GM23338 (cell line): Measurements from ENCODE around the gene LIPM. TPM values are rescaled to one million over a fixed set of nuclear protein-coding genes. Genes with fewer than 3 reads are reported as not detected.

Source experiments
- ATAC-seq: fragments of 200-7000 bp; cut with Tn5 transposase; 3 replicates; pipeline ENCODE4 v1.9.1; 2020
- DNase-seq: peaks from one replicate; pipeline ENCODE4 v3.0.0-alpha.2; 2015; ENCODE audit warnings: low spot score
- H2AFZ ChIP-seq: fragments of 200-600 bp; sonication (generic); 2 replicates; pipeline ENCODE4 v1.8.0; 2016; ENCODE audit warnings: antibody characterized with exemption, mild to moderate bottlenecking, moderate library complexity
- H3F3A ChIP-seq: fragments of 200-600 bp; sonication (generic); replicated peaks from 2 replicates; pipeline ENCODE4 v1.8.0; 2017; ENCODE audit warnings: antibody characterized with exemption, mixed run types, low read depth
- H3K27ac ChIP-seq: fragments of 200-600 bp; sonication (generic); 2 replicates; pipeline ENCODE4 v1.6.1; 2016; ENCODE audit warnings: low read depth
- H3K27me3 ChIP-seq: fragments of 200-600 bp; sonication (generic); 2 replicates; pipeline ENCODE4 v1.8.0; 2016; ENCODE audit warnings: mild to moderate bottlenecking, mixed run types, moderate library complexity; ENCODE audit not compliant: insufficient read depth
- H3K36me3 ChIP-seq: fragments of 200-600 bp; sonication (generic); 2 replicates; pipeline ENCODE4 v1.8.0; 2016; ENCODE audit warnings: mild to moderate bottlenecking; ENCODE audit not compliant: insufficient read depth
- H3K4me1 ChIP-seq: fragments of 200-600 bp; sonication (generic); 2 replicates; pipeline ENCODE4 v1.8.0; 2016; ENCODE audit warnings: mild to moderate bottlenecking, moderate library complexity; ENCODE audit not compliant: insufficient read depth
- H3K4me2 ChIP-seq: fragments of 200-600 bp; sonication (generic); 2 replicates; pipeline ENCODE4 v1.7.1; 2017; ENCODE audit warnings: mixed run types
- H3K4me3 ChIP-seq: fragments of 200-600 bp; sonication (generic); 2 replicates; pipeline ENCODE4 v1.6.1; 2016; ENCODE audit warnings: mixed run types
- H3K79me2 ChIP-seq: fragments of 200-600 bp; sonication (generic); replicated peaks from 2 replicates; pipeline ENCODE4 v1.8.0; 2017; ENCODE audit warnings: mild to moderate bottlenecking; ENCODE audit not compliant: insufficient read depth
- H3K9me2 ChIP-seq: fragments of 200-600 bp; sonication (generic); 2 replicates; pipeline ENCODE4 v1.8.0; 2017; ENCODE audit not compliant: insufficient read depth
- H4K20me1 ChIP-seq: fragments of 200-600 bp; sonication (generic); replicated peaks from 2 replicates; pipeline ENCODE4 v1.8.0; 2017; ENCODE audit warnings: mild to moderate bottlenecking; ENCODE audit not compliant: insufficient read depth
- H3K27ac Mint-ChIP-seq: 2 replicates; pipeline ENCODE4 v1.8.0; 2020; ENCODE audit warnings: inconsistent platforms, mild to moderate bottlenecking, moderate library complexity, mixed read lengths
- H3K27me3 Mint-ChIP-seq: 3 replicates; pipeline ENCODE4 v1.8.0; 2022; ENCODE audit warnings: low read depth, mild to moderate bottlenecking, moderate library complexity, mixed read lengths, inconsistent platforms; ENCODE audit not compliant: insufficient read depth, poor library complexity
- H3K36me3 Mint-ChIP-seq: 3 replicates; pipeline ENCODE4 v1.8.0; 2021; ENCODE audit warnings: low read depth, mild to moderate bottlenecking, inconsistent platforms, moderate library complexity, mixed read lengths
- H3K4me1 Mint-ChIP-seq: 3 replicates; pipeline ENCODE4 v1.8.0; 2020; ENCODE audit warnings: mild to moderate bottlenecking, inconsistent platforms, mixed read lengths
- H3K4me3 Mint-ChIP-seq: 3 replicates; pipeline ENCODE4 v1.8.0; 2021; ENCODE audit warnings: moderate library complexity, mild to moderate bottlenecking, inconsistent platforms, mixed read lengths
- H3K9me3 Mint-ChIP-seq: 3 replicates; pipeline ENCODE4 v1.8.0; 2020; ENCODE audit warnings: moderate library complexity, mild to moderate bottlenecking, inconsistent platforms, mixed read lengths
- CREB1 ChIP-seq: fragments of 250-450 bp; sonication (Bioruptor Pico); IDR thresholded peaks from 2 replicates; pipeline ENCODE4 v1.5.0; 2020; ENCODE audit warnings: low read depth, mild to moderate bottlenecking, moderate library complexity
- ETS1 ChIP-seq: IDR thresholded peaks from 2 replicates; pipeline ENCODE4 v1.6.1; 2016; ENCODE audit warnings: antibody characterized with exemption
- EZH2 ChIP-seq: fragments of 200-600 bp; sonication (generic); IDR thresholded peaks from one replicate; pipeline ENCODE4 v1.8.0; 2017; ENCODE audit warnings: antibody characterized with exemption, mild to moderate bottlenecking, low read depth; ENCODE audit not compliant: unreplicated experiment
- JUNB ChIP-seq: IDR thresholded peaks from one replicate; pipeline ENCODE4 v1.6.1; 2016; ENCODE audit warnings: antibody characterized with exemption; ENCODE audit not compliant: unreplicated experiment
- NANOG ChIP-seq: IDR thresholded peaks from 2 replicates; pipeline ENCODE4 v1.6.1; 2016; ENCODE audit warnings: antibody characterized with exemption, borderline replicate concordance
- POLR2AphosphoS5 ChIP-seq: IDR thresholded peaks from 2 replicates; pipeline ENCODE4 v1.6.1; 2016; ENCODE audit warnings: antibody characterized with exemption, low read depth
- REST ChIP-seq: IDR thresholded peaks from one replicate; pipeline ENCODE4 v1.6.1; 2018; ENCODE audit warnings: antibody characterized with exemption; ENCODE audit not compliant: unreplicated experiment
- STAT1 ChIP-seq: IDR thresholded peaks from one replicate; pipeline ENCODE4 v1.6.1; 2016; ENCODE audit warnings: antibody characterized with exemption; ENCODE audit not compliant: unreplicated experiment
- ZNF114 ChIP-seq: fragments of 250-450 bp; sonication (Bioruptor Pico); IDR thresholded peaks from 2 replicates; pipeline ENCODE4 v1.5.0; 2020; ENCODE audit warnings: mild to moderate bottlenecking, moderate library complexity
- ZNF331 ChIP-seq: fragments of 250-450 bp; sonication (Bioruptor Pico); IDR thresholded peaks from 2 replicates; pipeline ENCODE4 v1.5.0; 2020; ENCODE audit warnings: low read depth, mild to moderate bottlenecking, moderate library complexity
- ZNF462 ChIP-seq: fragments of 250-450 bp; sonication (Bioruptor Pico); IDR thresholded peaks from 2 replicates; pipeline ENCODE4 v1.5.0; 2020; ENCODE audit warnings: mild to moderate bottlenecking, moderate library complexity
- polyA plus RNA-seq: library from polyadenylated mRNA; unstranded; fragments of >200 nt; fragmentation: Nextera tagmentation; extraction: Ambion mirVana; gene quantifications from 2 replicates; pipeline ENCODE4 v1.2.1, GENCODE V29; 2016
- total RNA-seq: library from RNA; depleted of rRNA; stranded (reverse); fragments of >200 nt; shearing (Covaris generic); gene quantifications from 2 replicates; pipeline ENCODE4 v1.2.3, GENCODE V29; 2014

The LIPM gene
- total and polyA plus RNA-seq, 2 experiments from 2014 or later, result not detected

GRCh38 chr10:88759366-88760101 is 43.0 kb upstream of the LIPM start, which contains the start of gene LIPN:
Gene LIPN (plus strand): TSS chr10:88760020. CDS start chr10:88761406, 1,386 bp downstream.
- peaks cover 1% of the 10 kb centered on the region for H3K27me3 Mint-ChIP-seq
- no peak within 1 kb of the TSS for H3K27ac Mint-ChIP-seq
- no peaks in the 10 kb centered on the region for H3K9me2 ChIP-seq
- no peak within 1 kb of the TSS for H2AFZ ChIP-seq
- peaks cover 12% of the 10 kb centered on the region for H3K4me1 Mint-ChIP-seq
- no peaks in the 10 kb centered on the region for H3F3A ChIP-seq
- no peaks in the 10 kb centered on the region for H3K36me3 Mint-ChIP-seq
- no peaks in the 10 kb centered on the region for H3K9me3 Mint-ChIP-seq
- no peaks in the 10 kb centered on the region for H3K36me3 ChIP-seq
- DNase-seq, result no peak
- no peaks in the 10 kb centered on the region for H3K27me3 ChIP-seq
- no peaks in the 10 kb centered on the region for H4K20me1 ChIP-seq
- H3K79me2 ChIP-seq, result no peaks in the 10 kb centered on the region
- no peak for TF ChIP-seq EZH2
- no peak for TF ChIP-seq STAT1
- TF ChIP-seq CREB1 (CRISPR knock-in tag), result no peak
- no peak for TF ChIP-seq NANOG
- no peak for TF ChIP-seq ZNF114 (CRISPR knock-in tag)
- TF ChIP-seq REST, result no peak
- no peak for TF ChIP-seq ZNF462
- no peak for TF ChIP-seq ETS1
- TF ChIP-seq POLR2AphosphoS5, result no peak
- no peak for TF ChIP-seq ZNF331 (CRISPR knock-in tag)
- TF ChIP-seq JUNB, result no peak
- H3K4me3 Mint-ChIP-seq, result no peak within 1 kb of the TSS
- no peak within 1 kb of the TSS for H3K4me2 ChIP-seq
- H3K27ac ChIP-seq, result no peak within 1 kb of the TSS
- no peak for ATAC-seq
- no peak within 1 kb of the TSS for H3K4me3 ChIP-seq
- peaks cover 10% of the 10 kb centered on the region for H3K4me1 ChIP-seq
